GM18519 (cell line): ENCODE measurements around the gene PTPRN2.

Experiments
- ATAC-seq: cut with Tn5 transposase; IDR thresholded peaks from one replicate; pipeline ENCODE4 v1.9.1; 2021; ENCODE audit warnings: mild to moderate bottlenecking, moderate library complexity; ENCODE audit not compliant: unreplicated experiment, low FRiP score

Gene PTPRN2

GRCh38 chr7:157775560-157776332 is 811.9 kb downstream of the PTPRN2 start:
- ATAC-seq = no peak

DNA sequence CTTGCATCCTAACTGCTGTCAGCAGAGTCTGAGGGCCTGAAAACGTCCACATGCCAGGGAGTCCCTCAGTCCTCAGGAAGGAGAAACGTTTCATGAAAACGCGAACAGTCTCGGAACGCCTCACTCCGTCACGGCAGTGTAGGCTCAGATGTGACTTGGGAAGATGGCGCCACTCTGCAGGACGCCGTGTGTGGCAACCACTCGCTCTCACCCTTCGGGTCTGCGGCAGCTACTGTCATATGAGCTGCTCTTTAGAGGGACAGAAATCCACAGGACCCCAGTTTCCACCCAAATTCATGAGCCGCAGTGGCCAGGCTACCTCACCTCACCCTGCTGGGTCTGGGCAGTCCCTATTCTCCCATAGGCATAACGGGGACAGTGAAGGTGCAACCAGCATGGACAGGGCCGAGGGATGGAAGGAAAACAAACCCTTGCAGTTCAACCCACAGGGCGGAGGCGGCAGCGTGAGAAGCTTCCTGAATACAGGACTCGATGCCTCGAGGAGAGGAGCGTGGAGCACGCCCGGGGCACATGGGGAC is 812.5 kb downstream of the PTPRN2 start:
- no peak for ATAC-seq

GRCh38 chr7:157774495-157774894 is 813.1 kb downstream of the PTPRN2 start:
- no peak for ATAC-seq

- no peak for ATAC-seq
Observed at GRCh38 chr7:157773361-157773760, 814.3 kb downstream of the PTPRN2 start.

- ATAC-seq = no peak
Observed at GRCh38 chr7:157772486-157773130, 815.0 kb downstream of the PTPRN2 start.

DNA sequence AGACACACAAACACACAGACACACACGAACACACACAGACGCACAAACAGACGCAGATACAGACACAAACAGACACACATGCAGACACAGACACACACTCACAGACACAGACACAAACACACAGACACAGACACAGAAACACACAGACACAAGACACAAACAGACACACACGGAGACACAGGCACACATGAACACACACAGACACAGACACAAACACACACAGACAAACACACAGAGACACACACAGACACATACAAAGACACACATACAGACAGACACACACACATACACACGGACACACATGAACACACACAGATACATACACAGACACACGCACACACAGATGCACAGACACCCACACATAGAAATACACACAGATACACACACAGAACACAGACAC is 815.9 kb downstream of the PTPRN2 start:
- no peak for ATAC-seq

- no peak for ATAC-seq
Observed at GRCh38 chr7:157770716-157771320, 816.8 kb downstream of the PTPRN2 start.

DNA sequence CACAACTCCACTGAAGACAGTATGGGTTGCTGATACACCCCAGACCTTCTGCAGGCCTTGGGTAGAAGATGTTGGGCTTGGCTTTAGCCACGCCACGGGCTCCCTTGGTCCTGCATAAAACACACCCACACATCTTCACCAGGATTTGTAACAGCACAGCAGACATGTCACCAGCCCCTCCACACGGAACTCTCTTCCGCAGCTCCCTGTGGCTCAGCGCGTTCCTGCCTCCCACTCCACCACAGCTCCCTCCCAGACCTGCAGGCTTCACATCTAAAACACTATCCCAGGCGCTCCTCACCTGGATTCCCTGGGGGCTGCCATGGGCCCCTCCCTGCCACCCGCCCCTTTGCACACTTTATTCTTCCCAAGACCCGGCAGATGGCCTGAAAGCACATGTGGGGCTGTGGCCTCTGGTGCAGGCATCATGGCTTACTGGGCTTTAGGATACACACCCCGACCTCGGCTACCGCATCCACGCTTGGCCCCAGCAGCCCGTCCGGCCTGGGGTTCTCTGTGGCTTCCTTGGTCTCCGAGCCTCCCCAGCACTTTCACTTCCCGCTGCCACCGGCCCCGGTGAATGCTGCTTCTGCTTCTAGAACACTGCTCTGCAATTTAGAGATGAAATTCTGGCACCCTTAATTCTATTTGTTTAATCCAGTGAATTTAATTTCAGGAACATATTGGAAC is 818.0 kb downstream of the PTPRN2 start:
- no peak for ATAC-seq

DNA sequence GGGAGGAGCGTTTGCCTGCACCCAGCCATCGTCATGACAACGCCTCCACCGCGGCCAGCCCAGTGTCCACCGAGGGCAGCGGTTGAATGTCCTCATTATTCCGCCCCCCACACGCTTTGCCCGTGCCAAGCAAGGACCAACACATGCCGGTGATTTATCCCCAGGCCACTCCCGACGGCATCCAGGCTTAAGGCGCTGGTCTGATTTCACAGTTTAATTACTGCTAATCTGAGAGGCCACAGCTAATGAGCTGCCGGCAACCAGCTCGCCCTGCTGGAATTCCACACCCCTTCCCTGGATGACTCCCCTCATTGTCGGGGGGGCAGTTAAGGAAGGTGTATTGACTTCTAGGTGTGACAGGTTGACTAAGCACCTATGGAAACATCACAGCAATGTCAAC is 818.5 kb downstream of the PTPRN2 start:
- no peak for ATAC-seq

DNA sequence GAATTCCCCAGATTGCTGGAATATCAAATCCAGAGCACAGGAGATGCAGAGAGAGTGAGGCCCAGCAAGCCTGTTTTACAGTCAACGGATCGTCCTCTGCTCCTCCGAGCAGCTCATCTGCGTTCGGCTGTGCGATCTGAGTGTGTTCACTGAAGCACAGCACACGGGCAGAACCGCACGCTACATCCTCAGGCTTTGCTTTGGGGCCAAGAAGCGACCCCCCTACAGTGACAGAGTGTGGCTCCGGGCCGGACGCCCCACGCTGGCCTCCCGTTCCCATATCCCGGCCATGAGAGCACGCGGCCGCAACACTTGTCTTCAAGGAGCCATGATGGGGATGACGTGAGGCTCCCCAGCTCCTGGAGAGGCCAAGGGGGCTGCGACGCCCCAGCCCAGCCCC is 819.4 kb downstream of the PTPRN2 start:
- ATAC-seq = no peak

- ATAC-seq = no peak
Observed at GRCh38 chr7:157767506-157768197, 820.0 kb downstream of the PTPRN2 start.

DNA sequence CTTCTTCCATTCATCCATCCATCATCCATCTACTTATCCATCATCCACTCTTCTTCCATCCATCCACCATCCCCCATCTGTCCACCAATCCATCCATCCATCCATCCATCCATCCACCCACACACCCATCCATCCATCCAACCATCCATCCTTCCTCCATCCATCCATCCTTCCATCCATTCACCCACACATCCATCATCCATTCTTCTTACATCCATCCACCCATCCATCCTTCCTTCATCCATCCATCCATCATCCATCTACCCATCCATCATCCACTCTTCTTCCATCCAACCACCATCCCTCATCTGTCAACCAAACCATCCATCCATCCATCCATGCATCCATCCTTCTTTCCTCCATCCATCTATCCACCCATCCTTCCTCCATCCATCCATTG is 821.5 kb downstream of the PTPRN2 start:
- no peak for ATAC-seq

DNA sequence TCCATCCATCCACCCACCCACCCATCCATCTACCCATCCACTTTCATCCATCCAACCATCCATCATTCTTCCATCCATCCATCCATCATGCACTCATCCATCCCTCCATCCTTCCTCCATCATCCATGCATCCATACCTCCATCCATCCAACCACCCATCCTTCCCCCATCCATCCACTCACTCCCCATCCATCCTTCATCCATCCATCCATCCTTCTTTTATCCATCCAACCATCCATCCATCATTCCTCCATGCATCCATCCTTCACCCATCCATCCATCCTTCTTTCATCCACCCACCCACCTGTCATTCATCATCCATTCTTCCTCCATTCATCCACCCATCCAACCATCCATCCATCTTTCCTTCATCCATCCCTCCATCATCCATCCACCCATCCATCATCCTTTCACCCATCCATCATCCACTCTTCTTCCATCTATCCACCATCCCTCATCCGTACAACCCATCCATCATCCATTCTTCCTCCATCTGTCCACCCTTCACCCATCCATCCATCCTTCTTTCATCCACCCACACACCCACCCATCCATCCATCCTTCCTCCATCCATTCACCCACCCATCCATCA is 822.6 kb downstream of the PTPRN2 start:
- no peak for ATAC-seq

DNA sequence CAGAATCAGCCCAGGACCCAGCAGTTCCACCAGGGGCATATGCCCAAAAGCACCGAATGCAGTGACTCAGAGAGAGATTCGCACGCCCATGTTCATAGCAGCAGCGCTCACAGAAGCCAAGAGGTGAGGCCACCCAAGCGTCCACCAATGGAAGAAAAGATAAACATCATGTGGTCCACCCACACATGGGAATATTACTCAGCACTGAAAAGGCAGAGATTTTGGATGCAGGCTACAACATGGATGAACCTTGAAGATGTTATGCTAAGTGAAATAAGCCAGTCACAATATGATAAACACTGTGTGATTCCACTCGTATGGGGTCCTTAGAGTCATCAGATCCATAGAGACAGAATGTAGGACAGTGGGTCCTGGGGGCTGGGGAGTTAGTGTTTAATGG is 823.4 kb downstream of the PTPRN2 start:
- no peak for ATAC-seq

DNA sequence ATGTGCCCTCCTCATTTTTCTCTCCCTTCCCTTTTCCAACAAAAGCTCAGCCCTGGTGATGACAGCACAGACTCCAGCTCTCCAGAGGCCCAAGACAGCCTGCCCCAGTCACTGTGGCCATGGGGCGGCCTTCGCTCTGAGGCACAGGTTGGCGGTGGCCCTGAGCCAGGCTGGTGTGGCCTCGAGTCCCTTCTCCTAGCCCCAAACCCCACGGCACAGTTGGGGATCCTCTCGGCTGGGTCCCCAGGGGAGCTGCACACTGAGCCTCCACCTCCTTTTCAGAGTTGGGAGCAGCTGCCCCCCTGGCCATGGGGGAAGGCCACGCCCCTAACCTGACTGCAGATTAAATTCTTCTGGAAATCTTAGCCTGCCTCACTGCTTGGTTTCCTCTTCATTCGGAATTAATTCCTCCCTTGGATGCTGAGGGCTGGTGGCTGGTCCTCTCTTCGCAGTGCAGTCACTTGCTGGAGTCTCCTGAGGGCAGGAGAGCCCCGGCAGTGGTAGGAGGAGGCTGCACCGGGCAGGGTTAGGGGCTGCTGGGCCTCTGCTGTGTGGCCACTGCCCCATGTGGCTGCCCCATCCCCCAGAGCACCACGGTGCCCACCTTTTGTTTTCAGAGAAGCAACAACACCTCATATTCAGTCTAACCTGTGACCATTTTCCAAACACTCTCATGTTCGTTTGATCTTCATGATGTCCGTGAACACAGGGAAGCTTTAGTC is 824.2 kb downstream of the PTPRN2 start:
- ATAC-seq = no peak

- no peak for ATAC-seq
Observed at GRCh38 chr7:157762824-157763223, 824.8 kb downstream of the PTPRN2 start.

DNA sequence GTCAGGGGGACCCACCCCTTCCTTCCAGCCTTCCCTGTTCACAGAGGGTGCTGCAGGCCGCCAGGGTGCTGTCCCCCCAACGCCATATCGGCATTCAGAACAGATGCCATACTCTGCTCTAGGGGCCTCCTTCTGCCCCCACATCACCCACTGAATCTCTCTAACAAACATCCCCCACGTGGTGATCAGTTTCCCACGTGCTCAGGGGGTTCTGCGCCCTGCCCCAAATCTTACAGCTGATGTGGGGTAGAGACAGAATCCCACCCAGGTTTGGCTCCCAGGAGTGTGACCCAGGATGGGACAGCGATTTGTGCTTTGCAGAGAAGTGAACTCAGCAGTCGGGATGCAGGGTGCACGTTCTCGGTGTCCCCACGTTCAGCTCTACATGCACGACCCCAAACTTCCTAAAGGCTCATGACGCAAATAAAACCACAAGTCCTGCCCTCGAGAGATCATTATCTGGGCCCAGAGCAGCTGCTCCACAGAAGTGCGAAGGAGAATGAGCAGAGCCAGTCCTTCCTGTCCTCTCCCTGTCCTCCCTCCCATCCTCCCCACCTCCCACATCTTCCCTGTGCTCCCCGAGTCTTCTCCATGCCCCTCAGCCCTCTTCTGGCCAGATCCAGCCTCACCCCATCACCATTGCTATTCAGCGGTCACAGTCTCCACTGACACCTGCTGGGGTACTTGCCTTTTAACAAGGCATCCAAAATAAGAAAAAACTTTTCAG is 827.5 kb downstream of the PTPRN2 start:
- no peak for ATAC-seq

DNA sequence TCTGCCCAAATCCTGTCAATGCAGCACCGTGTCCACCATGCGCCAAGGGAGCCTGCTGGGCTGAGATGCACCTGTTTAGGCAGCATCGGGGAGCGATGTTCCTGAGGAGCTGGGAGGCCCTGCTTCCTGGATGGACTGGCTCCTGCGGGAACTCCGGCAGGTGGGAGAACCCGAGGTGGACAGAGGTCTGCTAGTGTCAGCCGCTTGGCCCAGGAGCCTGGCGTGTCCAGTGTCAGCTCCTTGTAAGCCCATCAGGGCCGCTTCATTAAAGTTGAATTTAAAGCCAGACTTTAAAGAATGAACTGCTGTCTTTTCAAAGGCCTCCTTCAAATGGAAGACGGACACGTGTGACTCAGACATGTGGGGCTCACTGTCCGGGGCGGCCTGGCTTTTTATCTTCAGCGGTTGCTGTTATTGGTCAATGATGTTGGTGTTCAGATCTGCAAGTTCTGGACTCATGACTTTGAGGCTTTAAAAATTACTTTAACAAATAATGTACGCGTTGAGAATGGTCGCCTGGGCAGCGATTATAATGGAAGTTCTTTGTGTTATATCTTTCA is 828.3 kb downstream of the PTPRN2 start:
- ATAC-seq = no peak
